Right atrium auricular region (tissue), 2 donors: Measurements from ENCODE around the gene MDH2. TPM values are rescaled to one million over a fixed set of nuclear protein-coding genes. Genes with fewer than 3 reads are reported as not detected.
A peak's percentile ranks its signal among the peaks of the same experiment; 100 is the strongest.
"Not testable (repeated sequence)": the region's sequence is repeated elsewhere in the genome, so short reads cannot be mapped to it uniquely, and the experiment has no call there.

ENCODE experiments used
- DNase-seq: peaks from one replicate; pipeline ENCODE4 v3.0.0-alpha.2; 2019; ENCODE audit warnings: low spot score
- H3K27ac ChIP-seq, 2 donors: fragments of 200-600 bp; sonication (generic); 1 replicate in 1 of 2; 2 replicates in 1 of 2; pipeline ENCODE4 v1.5.1; 2016 to 2019
- H3K27me3 ChIP-seq, 2 donors: fragments of 200-600 bp; sonication (generic); one replicate each; pipeline versions ENCODE4 v1.5.1 to v1.6.0; 2017 to 2019
- H3K36me3 ChIP-seq: fragments of 200-600 bp; sonication (generic); one replicate; pipeline ENCODE4 v1.5.1; 2016
- H3K4me1 ChIP-seq, 2 donors: fragments of 200-600 bp; sonication (generic); one replicate each; pipeline versions ENCODE4 v1.5.1 to v1.6.0; 2017 to 2019
- H3K4me3 ChIP-seq, 2 donors: fragments of 200-600 bp; sonication (generic); 1 replicate in 1 of 2; 2 replicates in 1 of 2; pipeline ENCODE4 v1.5.1; 2017 to 2019; ENCODE audit warnings: mild to moderate bottlenecking in 1 of 2, moderate library complexity in 1 of 2
- H3K9me3 ChIP-seq, 2 donors: fragments of 200-600 bp; sonication (generic); one replicate each; pipeline ENCODE4 v1.5.1; 2019
- CTCF ChIP-seq, 2 donors: fragments of 200-600 bp; sonication (generic); IDR thresholded peaks; one replicate each; pipeline ENCODE4 v1.5.1; 2019; ENCODE audit warnings: antibody characterized with exemption in 2 of 2
- total RNA-seq, 2 donors: library from RNA; depleted of rRNA; stranded (reverse); fragments of >200 nt; gene quantifications; one replicate each; pipeline ENCODE4 v1.1.0, GENCODE V29; 2016

The MDH2 gene
- total RNA-seq, 2 donors from 2014 or later = 186 to 272 TPM

DNA sequence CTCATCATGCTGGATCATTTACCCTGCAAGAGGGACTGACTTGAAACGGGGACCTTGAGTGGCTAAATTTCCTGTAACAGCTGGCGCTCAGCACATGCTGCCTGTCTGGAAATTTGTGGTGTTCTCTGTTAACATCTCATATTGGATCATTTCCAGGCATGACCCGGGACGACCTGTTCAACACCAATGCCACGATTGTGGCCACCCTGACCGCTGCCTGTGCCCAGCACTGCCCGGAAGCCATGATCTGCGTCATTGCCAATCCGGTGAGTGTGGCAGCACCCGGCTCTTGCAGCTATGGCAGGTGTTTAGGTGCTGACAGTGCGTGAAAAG, 9.9 kb downstream of the MDH2 start:
- no peaks in the 10 kb centered on the region for H3K27me3 ChIP-seq
- TF ChIP-seq CTCF (IDR thresholded peaks at IDR 0.05) = no peak

GRCh38 chr7:76058745-76059144, 10.8 kb downstream of the MDH2 start:
- Histone ChIP-seq H3K36me3 (peaks cover 88% of the 10 kb centered on the region), H3K4me1 (peaks cover 0 to 31% of the 10 kb centered on the region in 2 donors)
- H3K27me3 ChIP-seq, H3K27ac ChIP-seq, H3K4me3 ChIP-seq, H3K9me3 ChIP-seq, DNase-seq: not testable (repeated sequence)

More for the DNA sequence above, 9.9 kb downstream of the MDH2 start:
- peaks cover 0 to 33% of the 10 kb centered on the region in 2 donors for H3K4me1 ChIP-seq
- no peak overlapping the region for H3K27ac ChIP-seq
- no peaks in the 10 kb centered on the region for H3K9me3 ChIP-seq
- no peak for DNase-seq
- peaks cover 78% of the 10 kb centered on the region for H3K36me3 ChIP-seq
- H3K4me3 ChIP-seq = no peak overlapping the region

- Histone ChIP-seq H3K36me3 (peaks cover 94% of the 10 kb centered on the region), H3K9me3 (no peaks in the 10 kb centered on the region), H3K27ac (peak overlapping the region; percentile 3 to 65), H3K4me1 (peaks cover 0 to 26% of the 10 kb centered on the region in 2 donors), H3K27me3 (no peaks in the 10 kb centered on the region), H3K4me3 (no peak overlapping the region)
- no peak for TF ChIP-seq CTCF (IDR thresholded peaks at IDR 0.05)
- peak; percentile 79 for DNase-seq
Measured at GRCh38 chr7:76060842-76061241, 12.9 kb downstream of the MDH2 start.

DNA sequence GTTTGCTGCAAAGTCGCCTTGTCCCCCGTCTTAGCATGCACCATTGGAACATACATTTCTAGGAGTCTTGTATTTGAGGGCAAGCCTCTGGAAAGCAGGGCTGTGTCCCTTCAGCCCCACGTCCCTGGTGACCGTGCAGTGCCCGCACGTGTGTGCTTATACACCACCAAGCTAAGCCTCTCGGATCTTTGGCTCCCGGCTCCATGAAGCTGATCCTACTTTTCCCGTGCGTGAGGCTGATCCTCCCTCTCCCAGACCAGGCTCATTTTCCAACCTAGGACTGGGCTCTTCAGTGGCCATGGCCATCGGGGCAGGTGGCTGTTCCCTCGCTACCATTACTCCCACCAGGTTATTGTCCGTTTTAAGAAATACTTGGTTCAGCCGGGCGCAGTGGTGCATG, 14.3 kb downstream of the MDH2 start:
- H3K27me3 ChIP-seq = no peaks in the 10 kb centered on the region
- peaks cover 97% of the 10 kb centered on the region for H3K36me3 ChIP-seq
- no peaks in the 10 kb centered on the region for H3K9me3 ChIP-seq
- no peak overlapping the region for H3K27ac ChIP-seq
- no peak overlapping the region for H3K4me3 ChIP-seq
- TF ChIP-seq CTCF (IDR thresholded peaks at IDR 0.05) = no peak
- peaks cover 0 to 33% of the 10 kb centered on the region in 2 donors for H3K4me1 ChIP-seq
- no peak for DNase-seq

- peaks cover 88% of the 10 kb centered on the region for H3K36me3 ChIP-seq
- peak overlapping the region in 1 of 2 donors; percentile 1 for H3K27ac ChIP-seq
Measured at GRCh38 chr7:76063114-76063513, 15.2 kb downstream of the MDH2 start.

GRCh38 chr7:76063525-76063924, 15.6 kb downstream of the MDH2 start:
- H3K4me1 ChIP-seq = peaks cover 0 to 40% of the 10 kb centered on the region in 2 donors
- H3K27ac ChIP-seq = peak overlapping the region in 1 of 2 donors; percentile 1
- H3K4me3 ChIP-seq = no peak overlapping the region
- peaks cover 84% of the 10 kb centered on the region for H3K36me3 ChIP-seq
- no peak for TF ChIP-seq CTCF (IDR thresholded peaks at IDR 0.05)
- no peaks in the 10 kb centered on the region for H3K9me3 ChIP-seq
- no peak for DNase-seq
- H3K27me3 ChIP-seq = no peaks in the 10 kb centered on the region

More at GRCh38 chr7:76063114-76063513, 15.2 kb downstream of the MDH2 start:
- H3K27me3 ChIP-seq = no peaks in the 10 kb centered on the region
- DNase-seq = no peak
- TF ChIP-seq CTCF (IDR thresholded peaks at IDR 0.05) = no peak
- H3K4me3 ChIP-seq = no peak overlapping the region
- peaks cover 0 to 39% of the 10 kb centered on the region in 2 donors for H3K4me1 ChIP-seq
- H3K9me3 ChIP-seq = no peaks in the 10 kb centered on the region
